Lower lobe of right lung (tissue), 2 donors: ENCODE results near the gene PLA2G4F. TPM values are rescaled to one million over a fixed set of nuclear protein-coding genes. Genes with fewer than 3 reads are reported as not detected.

Experiments used
- ATAC-seq, 2 donors: fragments of 200-7000 bp; cut with Tn5 transposase; one replicate each; pipeline ENCODE4 v1.9.1; 2020 to 2022; ENCODE audit warnings: mild to moderate bottlenecking in 2 of 2, moderate library complexity in 2 of 2
- DNase-seq: peaks from one replicate; pipeline ENCODE4 v3.0.0-alpha.2; 2020
- H3K27ac ChIP-seq: fragments of 200-600 bp; one replicate; pipeline ENCODE4 v1.8.0; 2022
- H3K27me3 ChIP-seq: fragments of 200-600 bp; one replicate; pipeline ENCODE4 v1.8.0; 2022; ENCODE audit warnings: low read depth
- H3K36me3 ChIP-seq: fragments of 200-600 bp; one replicate; pipeline ENCODE4 v1.8.0; 2022; ENCODE audit warnings: mild to moderate bottlenecking
- H3K4me1 ChIP-seq: fragments of 200-600 bp; one replicate; pipeline ENCODE4 v1.8.0; 2022
- H3K4me3 ChIP-seq: fragments of 200-600 bp; one replicate; pipeline ENCODE4 v1.8.0; 2022; ENCODE audit warnings: mild to moderate bottlenecking
- H3K9me3 ChIP-seq: fragments of 200-600 bp; one replicate; pipeline ENCODE4 v1.8.0; 2022
- intact Hi-C: fragments of 100-400 bp; cut with DNase I; formaldehyde crosslinking; loops from one replicate; pipeline ENCODE4 v1.11.0; 2022
- total RNA-seq: library from RNA; stranded (reverse); fragmentation: NEBNext Ultra II Directional; extraction: Animal tissue kit (Norgen Biotek cat#: 25700); gene quantifications from one replicate; pipeline ENCODE4 v1.2.1, GENCODE V29; 2021
- TF ChIP-seq, protein P1 (sequence below): fragments of 200-600 bp; IDR thresholded peaks from one replicate; pipeline ENCODE4 v1.8.0; 2022; ENCODE audit warnings: antibody characterized with exemption, mild to moderate bottlenecking
- donor health status: DM: no; HTN: yes; CAD: no; lungs with severe emphysema.

PLA2G4F gene
- total RNA-seq, 1 donor from 2014 or later = 99.0 TPM

DNA sequence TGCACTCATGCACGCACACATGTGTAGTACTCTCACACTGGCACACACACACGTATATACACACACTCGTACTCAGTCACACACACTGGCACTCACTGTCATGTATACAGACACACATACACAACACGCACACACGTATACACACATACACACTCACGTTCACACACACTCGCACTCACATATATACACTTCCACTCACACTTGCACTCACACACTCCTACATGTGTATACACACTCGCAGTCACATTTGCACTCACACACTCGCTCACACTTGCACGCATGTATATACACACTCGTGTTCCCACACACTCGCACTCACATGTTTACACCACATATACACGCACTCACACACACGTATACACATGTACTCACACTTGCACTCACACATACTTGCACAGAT, 1.5 kb downstream of the PLA2G4F start:
- Histone ChIP-seq H3K4me1 (peaks cover 20% of the 10 kb centered on the region), H3K4me3 (peak overlapping the region; percentile 48), H3K27ac (peak overlapping the region; percentile 67), H3K36me3 (peaks cover 13% of the 10 kb centered on the region), H3K9me3 (no peaks in the 10 kb centered on the region), H3K27me3 (no peaks in the 10 kb centered on the region)
- TF ChIP-seq, protein P1, sequence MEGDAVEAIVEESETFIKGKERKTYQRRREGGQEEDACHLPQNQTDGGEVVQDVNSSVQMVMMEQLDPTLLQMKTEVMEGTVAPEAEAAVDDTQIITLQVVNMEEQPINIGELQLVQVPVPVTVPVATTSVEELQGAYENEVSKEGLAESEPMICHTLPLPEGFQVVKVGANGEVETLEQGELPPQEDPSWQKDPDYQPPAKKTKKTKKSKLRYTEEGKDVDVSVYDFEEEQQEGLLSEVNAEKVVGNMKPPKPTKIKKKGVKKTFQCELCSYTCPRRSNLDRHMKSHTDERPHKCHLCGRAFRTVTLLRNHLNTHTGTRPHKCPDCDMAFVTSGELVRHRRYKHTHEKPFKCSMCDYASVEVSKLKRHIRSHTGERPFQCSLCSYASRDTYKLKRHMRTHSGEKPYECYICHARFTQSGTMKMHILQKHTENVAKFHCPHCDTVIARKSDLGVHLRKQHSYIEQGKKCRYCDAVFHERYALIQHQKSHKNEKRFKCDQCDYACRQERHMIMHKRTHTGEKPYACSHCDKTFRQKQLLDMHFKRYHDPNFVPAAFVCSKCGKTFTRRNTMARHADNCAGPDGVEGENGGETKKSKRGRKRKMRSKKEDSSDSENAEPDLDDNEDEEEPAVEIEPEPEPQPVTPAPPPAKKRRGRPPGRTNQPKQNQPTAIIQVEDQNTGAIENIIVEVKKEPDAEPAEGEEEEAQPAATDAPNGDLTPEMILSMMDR = no peak
- DNase-seq (no peak), ATAC-seq (no peak)
- intact Hi-C loops = no loop called here

DNA sequence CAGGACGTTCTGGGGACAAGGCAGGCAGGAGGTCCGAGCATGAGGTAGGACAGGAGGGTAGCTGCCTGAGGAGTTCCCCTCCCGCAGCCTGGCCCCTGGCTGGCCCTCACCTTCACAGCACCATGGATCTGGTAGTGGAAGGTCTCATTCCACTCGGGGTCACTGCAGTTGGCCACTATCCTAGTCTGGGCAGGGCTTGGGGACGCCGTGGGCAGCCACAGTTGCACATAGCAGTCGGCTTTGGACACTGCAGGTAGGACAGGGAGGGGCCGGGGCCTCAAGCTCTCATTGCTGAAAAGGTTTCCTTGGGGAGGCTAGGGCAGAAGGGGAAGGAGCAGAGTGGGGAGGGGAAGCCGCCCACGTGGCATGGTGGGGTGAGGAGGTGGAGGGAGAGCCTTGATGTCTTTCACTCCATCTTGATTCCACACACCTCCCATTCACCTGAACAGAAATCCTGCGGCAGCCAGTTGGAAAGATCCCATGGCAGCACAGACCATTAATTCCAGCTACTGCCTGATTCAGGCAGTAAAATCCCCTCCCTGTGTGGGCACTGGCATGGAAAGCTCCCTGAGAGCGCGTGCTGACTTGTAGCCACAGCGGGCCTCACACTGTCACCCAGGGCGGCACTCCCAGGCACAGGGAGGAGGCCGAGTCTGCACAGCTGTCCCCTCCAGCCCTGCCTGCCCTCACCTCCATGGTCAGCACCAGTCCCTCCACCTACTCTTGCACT, 2.1 kb downstream of the PLA2G4F start:
- ATAC-seq (peak in 1 of 2 donors; percentile 9), DNase-seq (peak; percentile 71)
- Histone ChIP-seq H3K4me3 (peak overlapping the region; percentile 48), H3K27ac (peak overlapping the region; percentile 27), H3K9me3 (no peaks in the 10 kb centered on the region), H3K36me3 (peaks cover 7% of the 10 kb centered on the region), H3K4me1 (peaks cover 17% of the 10 kb centered on the region), H3K27me3 (no peaks in the 10 kb centered on the region)
- TF ChIP-seq, protein P1 = no peak
- intact Hi-C loops = no loop called here

DNA sequence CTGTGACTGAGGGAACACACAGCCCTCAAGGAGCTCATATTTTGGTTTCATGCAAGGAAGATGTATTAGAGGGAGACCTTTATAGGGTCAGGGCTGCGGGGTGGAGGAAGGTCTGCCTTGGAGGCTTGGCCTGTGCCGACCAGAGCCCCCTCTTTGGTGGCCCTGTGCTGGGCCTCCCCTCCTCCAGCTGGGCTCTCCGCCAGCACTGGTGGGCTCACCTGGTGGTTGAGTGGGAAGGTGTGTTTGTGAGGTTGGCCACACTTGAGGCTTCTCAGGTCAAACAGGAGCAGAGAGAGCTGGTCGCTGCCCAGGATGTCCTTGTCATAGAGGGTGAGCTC, 2.6 kb downstream of the PLA2G4F start:
- Histone ChIP-seq H3K9me3 (no peaks in the 10 kb centered on the region), H3K4me1 (peaks cover 12% of the 10 kb centered on the region), H3K27ac (peak overlapping the region; percentile 27), H3K4me3 (peak overlapping the region; percentile 48), H3K36me3 (peaks cover 2% of the 10 kb centered on the region), H3K27me3 (no peaks in the 10 kb centered on the region)
- ATAC-seq = no peak
- TF ChIP-seq, protein P1 = no peak
- intact Hi-C loops = no loop called here
- no peak for DNase-seq

DNA sequence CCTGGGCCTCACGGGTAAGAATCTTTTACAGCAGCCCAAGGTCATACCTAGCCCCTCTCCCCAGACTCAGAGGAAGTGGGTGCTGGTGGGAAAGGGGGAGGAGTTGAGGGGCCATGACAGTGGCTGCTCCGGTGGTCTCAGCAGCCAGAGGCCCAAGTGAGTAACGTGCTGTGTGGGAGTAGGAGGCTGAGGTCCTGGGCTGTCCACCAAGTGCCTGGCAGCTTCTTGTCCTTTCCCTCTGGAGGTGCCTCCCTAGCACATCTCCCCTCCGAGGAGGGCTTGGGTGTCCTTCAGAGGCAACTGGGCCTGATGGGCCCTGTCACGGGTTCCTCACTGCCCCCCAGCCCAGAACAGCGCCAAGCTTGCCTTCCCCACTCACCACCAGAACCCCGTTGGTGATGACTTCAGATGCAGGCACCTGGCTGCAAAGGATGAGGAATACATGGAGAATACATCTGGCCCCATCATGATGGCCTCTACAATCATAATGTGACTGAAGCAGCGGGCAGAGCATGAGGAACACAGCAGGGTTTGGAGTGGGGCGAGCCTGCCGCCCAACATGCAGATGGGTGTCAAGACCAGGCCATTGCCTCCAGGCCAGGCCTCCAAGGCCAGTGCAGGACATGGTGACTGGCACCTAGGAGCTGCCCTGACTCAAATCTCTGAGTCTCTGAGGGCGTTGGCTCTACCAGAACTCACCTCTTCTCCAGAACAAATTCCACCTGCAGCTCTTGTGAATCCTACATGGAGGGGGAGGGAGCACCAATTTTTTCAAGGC, 3.3 kb downstream of the PLA2G4F start:
- Histone ChIP-seq H3K4me1 (peaks cover 9% of the 10 kb centered on the region), H3K4me3 (peak overlapping the region; percentile 8), H3K27ac (peak overlapping the region; percentile 74), H3K9me3 (no peaks in the 10 kb centered on the region), H3K36me3 (no peaks in the 10 kb centered on the region), H3K27me3 (no peaks in the 10 kb centered on the region)
- no peak for ATAC-seq
- DNase-seq = no peak
- intact Hi-C loops = no loop called here
- TF ChIP-seq, protein P1 = no peak

DNA sequence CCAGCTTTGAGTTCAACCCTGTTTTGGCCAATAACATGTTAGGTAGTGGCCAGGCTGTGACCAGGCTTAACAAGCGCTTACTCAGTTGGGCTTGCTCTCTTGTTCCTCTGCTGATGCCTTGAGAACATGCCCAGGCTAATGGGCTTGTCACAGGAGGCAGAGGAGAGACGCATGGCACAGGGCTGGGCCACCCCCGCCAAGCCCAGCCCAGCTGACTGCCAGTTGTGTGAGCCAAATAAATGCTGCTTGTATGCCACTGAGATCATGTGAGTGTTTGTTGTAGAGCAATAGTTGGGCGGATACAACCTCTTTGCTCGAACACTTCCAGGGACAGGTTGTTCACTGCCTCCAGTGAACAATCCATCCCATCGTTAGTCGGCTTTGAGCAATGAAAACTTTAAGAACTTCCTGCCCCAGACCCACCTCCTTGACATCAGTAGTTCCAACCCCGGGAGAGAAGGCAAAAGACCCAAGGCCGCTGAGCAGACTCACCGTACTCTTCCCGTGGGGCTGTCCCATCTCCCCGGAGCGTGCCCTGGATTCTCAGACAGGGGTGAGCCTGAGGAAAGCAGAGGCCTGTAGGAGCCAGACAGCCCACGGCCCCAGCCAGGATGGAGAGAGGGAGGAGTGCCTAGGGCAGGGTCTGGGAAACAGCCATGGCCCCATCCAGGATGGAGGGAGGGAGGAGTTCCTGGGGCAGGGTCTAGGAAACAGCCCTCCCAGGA, 4.1 kb downstream of the PLA2G4F start:
- H3K27me3 ChIP-seq = no peaks in the 10 kb centered on the region
- no peaks in the 10 kb centered on the region for H3K9me3 ChIP-seq
- H3K4me1 ChIP-seq = peaks cover 9% of the 10 kb centered on the region
- peak; percentile 78 for DNase-seq
- H3K27ac ChIP-seq = peak overlapping the region; percentile 74
- H3K36me3 ChIP-seq = no peaks in the 10 kb centered on the region
- peak; percentile 79 to 80 for ATAC-seq
- intact Hi-C loops = no loop called here
- TF ChIP-seq, protein P1 = no peak
- peak overlapping the region; percentile 8 for H3K4me3 ChIP-seq
